ENCODE measurements around the gene NADK2. TPM values are rescaled to one million over a fixed set of nuclear protein-coding genes. Genes with fewer than 3 reads are reported as not detected.

NADK2 gene
- total RNA-seq, 1 donor from 2014 or later = 26.0 TPM

Small RNA genes within 50 kb of the gene (microRNA-seq; reads per million reads assigned to microRNA genes)
- gene MIR580 (ENCODE audit: borderline number of aligned reads) = not detected

Other genes with a start within 250 kb of the NADK2 start
- gene UGT3A2, start 175.0 kb downstream of the NADK2 start, total RNA-seq = not detected
- 8.5 TPM for gene LMBRD2, start 90.0 kb downstream of the NADK2 start, total RNA-seq
- gene SKP2, start 89.8 kb downstream of the NADK2 start, total RNA-seq = 15.1 TPM
- gene RANBP3L, start 60.0 kb upstream of the NADK2 start, total RNA-seq = not detected

Measured in mesenteric fat pad (tissue), 1 donor.